HG03159 (cell line): ENCODE data around the gene ZNF544.
"Not testable (repeated sequence)": the region's sequence is repeated elsewhere in the genome, so short reads cannot be mapped to it uniquely, and the experiment has no call there.

Experiments
- ATAC-seq: cut with Tn5 transposase; IDR thresholded peaks from one replicate; pipeline ENCODE4 v1.9.1; 2021; ENCODE audit warnings: mild to moderate bottlenecking, moderate library complexity; ENCODE audit not compliant: unreplicated experiment

Gene ZNF544

GRCh38 chr19:58252102-58252685 is 23.5 kb downstream of the ZNF544 start:
- no peak for ATAC-seq

DNA sequence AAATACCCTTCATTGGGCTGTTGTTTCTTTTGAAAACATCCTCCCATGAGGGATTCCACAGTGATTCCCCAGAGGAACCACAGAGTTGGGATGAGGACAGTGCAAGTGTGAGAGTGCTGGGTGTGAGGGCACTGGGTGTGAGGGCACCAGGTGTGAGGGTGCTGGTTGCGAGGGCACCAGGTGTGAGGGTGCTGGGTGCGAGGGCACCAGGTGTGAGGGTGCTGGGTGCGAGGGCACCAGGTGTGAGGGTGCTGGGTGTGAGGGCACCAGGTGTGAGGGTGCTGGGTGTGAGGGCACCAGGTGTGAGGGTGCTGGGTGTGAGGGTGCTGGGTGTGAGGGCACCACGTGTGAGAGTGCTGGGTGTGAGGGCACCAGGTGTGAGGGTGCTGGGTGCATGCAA is 29.5 kb downstream of the ZNF544 start:
- ATAC-seq: not testable (repeated sequence)

GRCh38 chr19:58261600-58261967 is 32.9 kb downstream of the ZNF544 start:
- no peak for ATAC-seq

GRCh38 chr19:58261968-58262921 is 33.5 kb downstream of the ZNF544 start:
- no peak for ATAC-seq

- no peak for ATAC-seq
These were observed 34.2 kb downstream of the ZNF544 start for GRCh38 chr19:58262922-58263296.

DNA sequence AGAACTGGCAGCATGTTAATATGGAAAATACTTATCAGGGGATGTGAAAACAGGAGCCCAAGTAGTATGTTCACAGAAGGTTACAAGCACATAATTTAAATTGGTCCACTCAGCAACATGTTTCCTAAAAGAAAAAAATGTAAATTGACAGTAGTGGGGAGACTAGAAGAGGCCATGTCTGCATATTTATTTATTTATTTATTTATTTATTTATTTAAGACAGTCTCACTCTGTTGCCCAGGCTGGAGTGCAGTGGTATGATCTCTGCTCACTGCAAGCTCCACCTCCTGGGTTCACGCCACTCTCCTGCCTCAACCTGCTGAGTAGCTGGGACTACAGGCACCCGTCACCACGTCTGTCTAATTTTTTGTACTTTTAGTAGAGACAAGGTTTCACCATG is 36.4 kb downstream of the ZNF544 start:
- no peak for ATAC-seq

GRCh38 chr19:58268344-58268743 is 39.6 kb downstream of the ZNF544 start:
- no peak for ATAC-seq

DNA sequence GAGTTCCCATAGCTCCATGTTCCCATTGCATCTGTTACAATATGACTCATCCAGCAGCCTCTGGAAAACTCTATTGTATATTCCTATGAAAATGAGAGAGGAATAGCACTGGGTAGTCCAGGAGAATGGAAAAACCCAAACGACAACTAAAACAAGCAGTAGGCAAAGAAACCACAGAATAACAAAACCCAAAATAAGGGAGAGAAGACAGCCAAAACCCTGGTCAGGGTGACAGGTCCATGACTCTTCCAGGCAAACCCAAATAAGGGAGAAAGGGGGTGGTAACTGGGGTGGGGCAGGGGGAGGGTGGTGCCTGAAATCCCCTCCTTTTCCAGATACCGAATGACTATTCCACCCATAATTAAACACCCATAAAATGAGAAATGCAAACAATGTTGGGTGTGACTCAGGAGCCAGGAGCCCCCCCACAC is 46.1 kb downstream of the ZNF544 start:
- ATAC-seq: no peak

- no peak for ATAC-seq
These were observed 46.9 kb downstream of the ZNF544 start for GRCh38 chr19:58275564-58275963.

- no peak for ATAC-seq
These were observed 48.5 kb downstream of the ZNF544 start for GRCh38 chr19:58277197-58277596.

DNA sequence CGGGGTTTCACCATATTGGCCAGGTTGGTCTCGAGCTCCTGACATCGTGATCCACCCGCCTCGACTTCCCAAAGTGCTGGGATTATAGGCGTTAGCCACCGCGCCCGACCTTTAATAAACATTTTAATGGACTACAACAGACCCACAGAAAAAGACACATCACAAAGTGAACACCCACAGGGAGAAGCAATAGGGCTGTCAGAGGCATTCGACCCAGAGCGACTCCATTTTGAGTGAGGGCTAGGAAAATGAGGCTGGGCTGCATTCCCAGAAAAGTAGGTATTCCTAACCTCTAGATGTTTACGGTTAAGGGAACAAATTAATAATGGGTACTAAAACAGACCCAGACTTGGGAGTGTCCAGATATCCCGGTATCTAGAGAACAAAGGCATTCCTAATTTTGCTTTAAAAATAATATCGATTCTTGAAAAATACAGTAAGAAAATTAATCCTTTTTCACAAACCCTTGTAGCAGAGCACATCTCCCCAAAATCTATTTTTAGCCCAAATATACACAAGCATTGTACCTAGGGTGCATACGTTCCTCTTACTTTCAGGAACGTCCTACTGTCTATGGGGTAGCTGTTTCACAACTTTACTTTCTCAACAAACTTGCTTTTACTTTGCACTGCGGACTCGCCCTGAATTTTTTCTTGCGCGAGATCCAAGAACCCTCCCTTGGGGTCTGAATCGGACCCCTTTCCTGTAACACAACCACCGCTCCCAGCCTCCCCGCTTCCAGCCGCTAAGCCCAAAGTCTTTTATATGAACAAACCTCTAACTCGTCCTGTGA is 49.2 kb downstream of the ZNF544 start:
- no peak for ATAC-seq

GRCh38 chr19:58278541-58279041 is 49.9 kb downstream of the ZNF544 start, which contains the start of gene ZNF8:
TSS of gene ZNF8 (plus strand) at chr19:58278955. CDS start at chr19:58279082, 127 bp downstream.
- ATAC-seq: peak; percentile 98

GRCh38 chr19:58279042-58279924 is 50.6 kb downstream of the ZNF544 start:
- peak; percentile 18 for ATAC-seq

GRCh38 chr19:58279925-58280316 is 51.2 kb downstream of the ZNF544 start:
- ATAC-seq: no peak

DNA sequence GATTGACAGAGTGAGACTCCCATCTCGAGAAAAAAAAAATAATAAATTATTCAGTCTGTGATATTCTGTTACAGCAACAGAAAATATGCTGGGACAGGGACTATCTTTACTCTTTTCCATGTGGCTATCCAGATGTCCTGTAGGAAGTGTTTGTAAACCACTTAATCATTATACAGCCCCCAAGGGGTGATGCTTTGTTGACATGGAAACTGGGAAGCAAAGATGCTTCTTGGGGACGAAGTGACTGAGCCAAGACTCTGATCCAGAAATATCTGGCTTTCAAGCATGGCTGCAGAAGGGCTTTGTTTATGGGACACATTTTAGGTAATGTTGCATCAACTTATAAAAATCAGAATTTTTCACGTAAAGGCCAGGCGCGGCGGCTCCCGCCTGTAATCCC is 55.5 kb downstream of the ZNF544 start:
- ATAC-seq: no peak

GRCh38 chr19:58291943-58292342 is 63.2 kb downstream of the ZNF544 start:
- no peak for ATAC-seq

DNA sequence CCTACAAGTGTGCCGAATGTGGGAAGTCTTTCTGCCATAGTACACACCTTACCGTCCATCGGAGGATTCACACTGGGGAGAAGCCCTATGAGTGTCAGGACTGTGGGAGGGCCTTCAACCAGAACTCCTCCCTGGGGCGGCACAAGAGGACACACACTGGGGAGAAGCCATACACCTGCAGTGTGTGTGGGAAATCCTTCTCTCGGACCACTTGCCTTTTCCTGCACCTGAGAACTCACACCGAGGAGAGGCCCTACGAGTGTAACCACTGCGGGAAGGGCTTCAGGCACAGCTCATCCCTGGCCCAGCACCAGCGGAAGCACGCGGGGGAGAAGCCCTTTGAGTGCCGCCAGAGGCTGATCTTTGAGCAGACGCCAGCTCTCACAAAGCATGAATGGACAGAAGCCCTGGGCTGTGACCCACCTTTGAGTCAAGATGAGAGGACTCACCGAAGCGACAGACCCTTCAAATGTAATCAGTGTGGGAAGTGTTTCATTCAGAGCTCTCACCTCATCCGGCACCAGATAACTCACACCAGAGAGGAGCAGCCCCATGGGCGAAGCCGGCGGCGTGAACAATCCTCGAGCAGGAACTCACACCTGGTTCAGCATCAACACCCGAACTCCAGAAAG is 66.1 kb downstream of the ZNF544 start:
- no peak for ATAC-seq

- no peak for ATAC-seq
These were observed 67.4 kb downstream of the ZNF544 start for GRCh38 chr19:58296104-58296503.

GRCh38 chr19:58300620-58301019 is 71.9 kb downstream of the ZNF544 start:
- no peak for ATAC-seq

DNA sequence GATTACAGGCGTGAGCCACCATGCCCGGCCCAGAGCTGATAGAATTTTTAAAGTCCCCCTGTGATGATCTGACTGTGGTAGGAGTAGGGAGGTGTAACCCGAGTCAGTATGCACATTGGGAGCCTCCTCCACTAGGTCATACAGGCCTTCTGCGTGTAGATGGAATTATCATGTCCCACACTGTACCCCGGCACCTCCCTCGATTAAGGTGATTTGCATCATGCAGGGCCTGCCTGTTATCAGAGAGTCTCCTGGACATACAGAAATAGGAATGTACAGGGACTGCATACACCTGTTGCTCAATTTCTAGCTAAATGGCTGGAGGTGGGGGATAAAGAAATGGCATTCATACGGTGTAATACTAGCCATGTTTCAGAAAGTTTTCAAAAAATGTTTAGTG is 75.5 kb downstream of the ZNF544 start:
- no peak for ATAC-seq
